Measurements from ENCODE around the gene PXK. TPM values are rescaled to one million over a fixed set of nuclear protein-coding genes. Genes with fewer than 3 reads are reported as not detected.
A peak's percentile ranks its signal among the peaks of the same experiment; 100 is the strongest.
"Not testable (repeated sequence)": the region's sequence is repeated elsewhere in the genome, so short reads cannot be mapped to it uniquely, and the experiment has no call there.

PXK gene
- polyA plus RNA-seq, 2 donors = 3.2 to 6.0 TPM

DNA sequence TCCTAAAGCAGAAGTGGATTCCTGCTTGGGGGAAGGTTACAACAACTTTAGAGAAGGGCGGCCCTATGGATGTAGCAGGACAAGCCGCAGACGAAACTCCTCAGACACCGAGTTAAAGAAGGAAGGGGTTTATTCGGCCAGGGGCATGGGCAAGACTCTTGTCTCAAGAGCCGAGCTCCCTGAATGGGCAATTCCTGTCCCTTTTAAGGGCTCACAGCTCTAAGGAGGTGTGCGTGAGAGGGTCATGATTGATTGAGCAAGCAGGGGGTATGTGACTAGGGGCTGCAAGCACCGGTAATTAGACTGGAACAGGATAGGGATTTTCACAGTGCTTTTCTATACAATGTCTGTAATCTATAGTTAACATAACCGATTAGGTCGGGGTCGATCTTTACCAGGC lies 101.8 kb downstream of the PXK start:
- H3K27ac ChIP-seq (ENCODE audit: low read depth in 2 of 2, low read length in 1 of 2) = peak overlapping the region; percentile 21 to 63
- peaks cover 0 to 5% of the 10 kb centered on the region in 2 donors for H3K4me1 ChIP-seq (ENCODE audit: control insufficient read depth in 2 of 2, insufficient read depth in 2 of 2, low read length in 1 of 2)
- no peaks in the 10 kb centered on the region for H3K27me3 ChIP-seq (ENCODE audit: control insufficient read depth in 1 of 2, insufficient read depth in 2 of 2, low read length in 2 of 2)
- H3K4me3 ChIP-seq (ENCODE audit: low read depth in 1 of 2, low read length in 2 of 2) = no peak overlapping the region
- H3K9me3 ChIP-seq (ENCODE audit: control insufficient read depth in 2 of 2, insufficient read depth in 1 of 2, low read depth in 1 of 2, low read length in 1 of 2) = no peaks in the 10 kb centered on the region
- H3K36me3 ChIP-seq (ENCODE audit: control insufficient read depth in 2 of 2, insufficient read depth in 2 of 2, low read length in 1 of 2) = peaks cover 5 to 6% of the 10 kb centered on the region in 2 donors
- WGBS, 2 donors = 90% methylated on average over 11 of the region's 11 CpGs

DNA sequence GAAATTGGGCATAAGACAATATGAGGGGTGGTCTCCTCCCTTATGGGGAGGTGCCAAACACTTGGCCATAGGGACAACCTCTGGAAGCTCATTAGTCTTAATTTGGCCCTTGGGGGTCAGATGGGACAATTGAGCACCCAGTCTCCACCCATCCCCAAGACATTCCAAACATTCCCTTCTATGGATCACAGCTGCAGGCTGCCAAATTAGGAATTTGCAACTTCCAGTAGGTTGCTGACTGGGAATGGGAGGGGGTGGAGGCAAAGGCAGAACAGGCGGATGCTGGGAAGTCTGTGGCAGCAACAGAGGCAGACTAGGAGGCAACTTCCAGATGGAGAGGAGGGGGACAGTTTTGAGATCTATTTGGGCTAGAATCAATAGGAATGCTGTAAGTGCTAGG lies 102.3 kb downstream of the PXK start:
- H3K36me3 ChIP-seq (ENCODE audit: control insufficient read depth in 2 of 2, insufficient read depth in 2 of 2, low read length in 1 of 2) = peaks cover 3% of the 10 kb centered on the region in 2 donors
- peak overlapping the region; percentile 21 to 44 for H3K27ac ChIP-seq (ENCODE audit: low read depth in 2 of 2, low read length in 1 of 2)
- no peaks in the 10 kb centered on the region for H3K9me3 ChIP-seq (ENCODE audit: control insufficient read depth in 2 of 2, insufficient read depth in 1 of 2, low read depth in 1 of 2, low read length in 1 of 2)
- 54 to 64% methylated on average over 1 of the region's 1 CpG for WGBS, 2 donors
- H3K4me1 ChIP-seq (ENCODE audit: control insufficient read depth in 2 of 2, insufficient read depth in 2 of 2, low read length in 1 of 2) = peaks cover 0 to 5% of the 10 kb centered on the region in 2 donors
- no peaks in the 10 kb centered on the region for H3K27me3 ChIP-seq (ENCODE audit: control insufficient read depth in 1 of 2, insufficient read depth in 2 of 2, low read length in 2 of 2)
- no peak overlapping the region for H3K4me3 ChIP-seq (ENCODE audit: low read depth in 1 of 2, low read length in 2 of 2)

DNA sequence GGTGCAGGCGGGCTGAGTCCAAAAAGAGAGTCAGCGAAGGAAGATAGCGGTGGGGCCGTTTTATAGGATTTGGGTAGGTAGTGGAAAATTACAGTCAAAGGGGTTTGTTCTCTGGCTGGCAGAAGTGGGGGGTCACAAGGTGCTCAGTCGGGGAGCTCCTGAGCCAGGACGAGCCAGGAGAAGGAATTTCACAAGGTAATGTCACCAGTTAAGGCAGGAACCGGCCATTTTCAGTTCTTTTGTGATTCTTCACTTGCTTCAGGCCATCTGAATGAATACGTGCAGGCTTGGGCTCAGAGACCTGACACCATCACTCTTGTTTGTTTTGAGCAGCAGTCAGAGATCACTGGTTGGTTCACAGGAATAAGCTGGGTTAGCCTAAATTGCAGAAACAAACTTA lies 104.6 kb downstream of the PXK start:
- WGBS, 2 donors = 66 to 70% methylated on average over 8 of the region's 8 CpGs
- H3K27ac ChIP-seq (ENCODE audit: low read depth in 2 of 2, low read length in 1 of 2); H3K36me3 ChIP-seq (ENCODE audit: control insufficient read depth in 2 of 2, insufficient read depth in 2 of 2, low read length in 1 of 2); H3K9me3 ChIP-seq (ENCODE audit: control insufficient read depth in 2 of 2, insufficient read depth in 1 of 2, low read depth in 1 of 2, low read length in 1 of 2); H3K4me3 ChIP-seq (ENCODE audit: low read depth in 1 of 2, low read length in 2 of 2); H3K4me1 ChIP-seq (ENCODE audit: control insufficient read depth in 2 of 2, insufficient read depth in 2 of 2, low read length in 1 of 2); H3K27me3 ChIP-seq (ENCODE audit: control insufficient read depth in 1 of 2, insufficient read depth in 2 of 2, low read length in 2 of 2): not testable (repeated sequence)

DNA sequence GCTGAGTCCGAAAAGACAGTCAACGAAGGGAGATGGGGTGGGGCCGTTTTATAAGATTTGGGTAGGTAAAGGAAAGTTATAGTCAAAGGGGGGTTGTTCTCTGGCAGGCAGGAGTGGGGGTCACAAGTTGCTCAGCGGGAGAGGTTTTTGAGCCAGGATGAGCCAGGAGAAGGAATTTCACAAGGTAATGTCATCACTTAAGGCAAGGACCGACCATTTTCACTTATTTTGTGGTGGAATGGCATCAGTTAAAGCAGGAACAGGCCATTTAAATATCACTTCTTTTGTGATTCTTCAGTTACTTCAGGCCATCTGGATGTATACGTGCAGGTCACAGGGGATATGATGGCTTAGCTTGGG lies 108.3 kb downstream of the PXK start:
- H3K9me3 ChIP-seq (ENCODE audit: control insufficient read depth in 2 of 2, insufficient read depth in 1 of 2, low read depth in 1 of 2, low read length in 1 of 2); H3K27ac ChIP-seq (ENCODE audit: low read depth in 2 of 2, low read length in 1 of 2); H3K27me3 ChIP-seq (ENCODE audit: control insufficient read depth in 1 of 2, insufficient read depth in 2 of 2, low read length in 2 of 2); H3K36me3 ChIP-seq (ENCODE audit: control insufficient read depth in 2 of 2, insufficient read depth in 2 of 2, low read length in 1 of 2); H3K4me1 ChIP-seq (ENCODE audit: control insufficient read depth in 2 of 2, insufficient read depth in 2 of 2, low read length in 1 of 2); H3K4me3 ChIP-seq (ENCODE audit: low read depth in 1 of 2, low read length in 2 of 2): not testable (repeated sequence)
- 81 to 85% methylated on average over 6 of the region's 6 CpGs for WGBS, 2 donors

DNA sequence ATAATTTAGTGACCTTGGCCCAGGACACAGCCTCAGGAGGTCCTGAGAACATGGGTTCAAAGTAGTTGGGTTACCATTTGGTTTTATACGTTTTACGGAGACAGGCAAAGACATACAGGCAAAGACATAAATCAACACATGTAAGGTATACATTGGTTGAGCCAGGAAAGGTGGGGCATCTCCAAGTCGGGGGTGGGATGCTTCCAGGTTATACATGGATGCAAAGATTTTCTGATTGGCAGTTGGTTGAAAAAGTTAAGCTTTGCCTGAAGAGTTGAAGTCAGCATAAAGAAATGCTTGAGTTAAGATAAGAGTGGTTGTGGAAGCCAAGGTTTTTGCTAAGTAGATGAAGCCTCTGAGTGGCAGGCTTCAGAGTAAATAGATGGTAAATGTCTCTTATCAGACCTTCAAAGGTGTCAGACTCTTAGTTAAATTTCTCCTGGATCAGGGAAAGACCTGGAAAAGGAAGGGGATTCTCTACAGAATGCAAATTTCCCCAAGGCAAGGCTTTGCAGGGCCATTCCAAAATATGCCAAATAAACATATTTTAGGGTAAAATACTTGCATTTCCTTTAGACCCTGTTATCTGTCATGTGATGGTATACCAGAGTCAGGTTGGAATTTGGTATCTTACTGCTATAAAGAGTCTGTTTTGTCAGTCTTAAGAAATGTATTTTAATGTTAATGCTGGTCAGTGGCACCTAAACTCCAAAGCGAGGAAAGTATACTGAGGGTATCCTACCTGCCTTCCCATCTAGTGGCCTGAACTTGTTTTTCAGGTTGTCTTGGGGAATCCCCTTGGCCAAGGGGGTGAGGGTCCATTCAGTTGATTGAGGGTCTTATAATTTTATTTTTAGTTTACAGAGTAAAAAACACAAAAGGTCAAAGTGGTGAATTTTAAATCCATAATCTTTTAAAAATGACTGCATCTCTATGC lies 109.1 kb downstream of the PXK start:
- Histone ChIP-seq H3K36me3 (ENCODE audit: control insufficient read depth in 2 of 2, insufficient read depth in 2 of 2, low read length in 1 of 2) (no peaks in the 10 kb centered on the region), H3K4me3 (ENCODE audit: low read depth in 1 of 2, low read length in 2 of 2) (no peak overlapping the region), H3K4me1 (ENCODE audit: control insufficient read depth in 2 of 2, insufficient read depth in 2 of 2, low read length in 1 of 2) (no peaks in the 10 kb centered on the region), H3K9me3 (ENCODE audit: control insufficient read depth in 2 of 2, insufficient read depth in 1 of 2, low read depth in 1 of 2, low read length in 1 of 2) (no peaks in the 10 kb centered on the region), H3K27ac (ENCODE audit: low read depth in 2 of 2, low read length in 1 of 2) (no peak overlapping the region), H3K27me3 (ENCODE audit: control insufficient read depth in 1 of 2, insufficient read depth in 2 of 2, low read length in 2 of 2) (no peaks in the 10 kb centered on the region)
- WGBS, 2 donors = 69 to 73% methylated on average over 4 of the region's 4 CpGs

DNA sequence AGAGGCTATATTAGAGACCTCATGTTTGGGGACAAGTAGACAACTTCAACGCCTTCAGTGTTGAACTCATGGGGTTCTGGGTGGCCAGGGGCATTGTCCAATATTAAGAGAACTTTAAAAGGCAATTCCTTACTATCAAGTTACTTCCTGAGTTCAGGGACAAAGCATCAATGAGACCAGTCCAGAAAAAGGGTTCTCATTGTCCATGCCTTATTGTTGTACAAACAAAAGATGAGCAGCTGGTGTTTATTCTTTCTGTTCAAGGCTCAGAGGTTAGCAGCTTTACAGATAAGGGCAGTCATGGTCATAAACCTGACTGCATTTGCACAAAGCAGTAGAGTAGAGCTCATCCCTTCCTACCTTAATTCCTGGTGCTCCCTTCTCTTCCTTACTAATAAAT lies 119.5 kb downstream of the PXK start:
- Histone ChIP-seq H3K36me3 (ENCODE audit: control insufficient read depth in 2 of 2, insufficient read depth in 2 of 2, low read length in 1 of 2) (no peaks in the 10 kb centered on the region), H3K27me3 (ENCODE audit: control insufficient read depth in 1 of 2, insufficient read depth in 2 of 2, low read length in 2 of 2) (no peaks in the 10 kb centered on the region), H3K4me3 (ENCODE audit: low read depth in 1 of 2, low read length in 2 of 2) (no peak overlapping the region), H3K4me1 (ENCODE audit: control insufficient read depth in 2 of 2, insufficient read depth in 2 of 2, low read length in 1 of 2) (no peaks in the 10 kb centered on the region), H3K27ac (ENCODE audit: low read depth in 2 of 2, low read length in 1 of 2) (no peak overlapping the region), H3K9me3 (ENCODE audit: control insufficient read depth in 2 of 2, insufficient read depth in 1 of 2, low read depth in 1 of 2, low read length in 1 of 2) (peaks cover 0 to 2% of the 10 kb centered on the region in 2 donors)
- WGBS, 2 donors = 58 to 75% methylated on average over 1 of the region's 1 CpG

DNA sequence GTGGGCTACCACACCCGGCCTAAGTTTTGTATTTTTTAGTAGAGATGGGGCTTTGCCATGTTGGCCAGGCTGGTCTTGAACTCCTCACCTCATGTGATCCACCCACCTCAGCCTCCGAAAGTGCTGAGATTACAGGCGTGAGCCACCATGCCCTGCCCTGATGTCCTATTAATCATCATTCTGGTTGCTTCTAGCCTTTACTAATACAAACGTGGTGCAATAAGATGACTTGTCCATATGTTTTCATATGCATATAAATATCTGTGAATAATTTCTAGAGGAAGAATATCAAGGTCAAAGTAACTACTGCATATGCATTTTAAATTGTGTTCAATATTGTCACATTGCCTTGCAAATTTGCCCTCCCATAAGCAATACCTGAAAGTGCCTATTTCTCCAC lies 126.5 kb downstream of the PXK start:
- no peak overlapping the region for H3K4me3 ChIP-seq (ENCODE audit: low read depth in 1 of 2, low read length in 2 of 2)
- H3K4me1 ChIP-seq (ENCODE audit: control insufficient read depth in 2 of 2, insufficient read depth in 2 of 2, low read length in 1 of 2) = no peaks in the 10 kb centered on the region
- 64 to 73% methylated on average over 4 of the region's 4 CpGs for WGBS, 2 donors
- no peak overlapping the region for H3K27ac ChIP-seq (ENCODE audit: low read depth in 2 of 2, low read length in 1 of 2)
- no peaks in the 10 kb centered on the region for H3K9me3 ChIP-seq (ENCODE audit: control insufficient read depth in 2 of 2, insufficient read depth in 1 of 2, low read depth in 1 of 2, low read length in 1 of 2)
- H3K27me3 ChIP-seq (ENCODE audit: control insufficient read depth in 1 of 2, insufficient read depth in 2 of 2, low read length in 2 of 2) = no peaks in the 10 kb centered on the region
- no peaks in the 10 kb centered on the region for H3K36me3 ChIP-seq (ENCODE audit: control insufficient read depth in 2 of 2, insufficient read depth in 2 of 2, low read length in 1 of 2)

DNA sequence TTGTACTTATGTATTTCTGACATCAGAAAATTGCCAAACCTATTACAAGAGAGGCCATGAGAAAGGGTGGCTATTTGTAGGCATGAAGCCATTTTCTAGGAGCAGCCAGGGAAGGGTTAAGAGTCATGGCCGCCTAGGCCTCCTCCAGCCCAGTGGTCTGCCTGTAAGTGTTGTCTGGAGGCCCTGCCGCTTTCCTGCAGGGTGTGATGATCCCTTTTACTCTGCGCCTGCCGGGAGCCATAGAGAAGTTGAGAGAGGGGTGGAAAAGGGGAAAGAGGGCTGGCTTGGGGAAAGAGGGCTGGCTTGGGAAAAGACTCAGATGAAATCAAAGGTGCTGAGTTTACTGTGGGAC lies 130.1 kb downstream of the PXK start:
- 78 to 79% methylated on average over 4 of the region's 4 CpGs for WGBS, 2 donors
- Histone ChIP-seq H3K27me3 (ENCODE audit: control insufficient read depth in 1 of 2, insufficient read depth in 2 of 2, low read length in 2 of 2) (no peaks in the 10 kb centered on the region), H3K27ac (ENCODE audit: low read depth in 2 of 2, low read length in 1 of 2) (no peak overlapping the region), H3K4me1 (ENCODE audit: control insufficient read depth in 2 of 2, insufficient read depth in 2 of 2, low read length in 1 of 2) (no peaks in the 10 kb centered on the region), H3K4me3 (ENCODE audit: low read depth in 1 of 2, low read length in 2 of 2) (no peak overlapping the region), H3K36me3 (ENCODE audit: control insufficient read depth in 2 of 2, insufficient read depth in 2 of 2, low read length in 1 of 2) (no peaks in the 10 kb centered on the region), H3K9me3 (ENCODE audit: control insufficient read depth in 2 of 2, insufficient read depth in 1 of 2, low read depth in 1 of 2, low read length in 1 of 2) (no peaks in the 10 kb centered on the region)

DNA sequence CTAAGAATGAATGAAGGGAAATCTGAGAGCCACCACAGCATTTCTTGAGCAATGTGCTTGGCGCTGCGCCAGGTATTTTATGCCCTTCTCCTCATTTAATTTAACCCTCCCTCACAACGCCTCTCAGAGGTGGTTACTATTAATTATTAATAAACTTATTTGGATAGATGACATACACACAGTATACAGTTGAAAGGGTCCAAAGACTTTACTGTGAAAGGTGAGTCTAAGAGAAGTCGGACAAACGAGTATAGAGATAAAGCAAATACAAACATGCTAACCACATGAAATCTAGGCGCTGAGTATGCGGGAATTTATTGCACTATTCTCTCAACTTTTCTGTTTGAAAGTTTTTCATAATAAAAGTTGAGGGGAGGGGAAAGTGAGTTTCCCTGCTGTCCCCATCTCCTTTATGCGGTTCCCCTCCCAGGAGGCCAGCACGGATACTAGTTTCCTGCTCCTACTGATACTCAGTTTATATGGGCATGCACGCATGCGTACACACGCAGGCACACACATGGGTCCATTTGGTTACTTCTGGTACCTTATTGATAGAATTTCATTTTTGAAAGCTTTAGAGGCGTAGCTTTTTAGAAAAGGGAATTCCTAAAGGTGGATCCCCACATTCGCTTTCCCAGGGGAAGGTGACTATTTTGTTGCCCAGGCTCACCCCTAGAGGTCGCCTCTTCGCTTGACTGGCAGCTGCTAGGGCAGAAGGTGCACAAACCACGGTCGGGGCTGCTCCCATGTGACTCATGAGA lies 130.7 kb downstream of the PXK start:
- H3K4me3 ChIP-seq (ENCODE audit: low read depth in 1 of 2, low read length in 2 of 2) = no peak overlapping the region
- H3K27ac ChIP-seq (ENCODE audit: low read depth in 2 of 2, low read length in 1 of 2) = peak overlapping the region in 1 of 2 donors; percentile 60
- WGBS, 2 donors = 19 to 27% methylated on average over 18 of the region's 18 CpGs
- H3K9me3 ChIP-seq (ENCODE audit: control insufficient read depth in 2 of 2, insufficient read depth in 1 of 2, low read depth in 1 of 2, low read length in 1 of 2) = no peaks in the 10 kb centered on the region
- no peaks in the 10 kb centered on the region for H3K27me3 ChIP-seq (ENCODE audit: control insufficient read depth in 1 of 2, insufficient read depth in 2 of 2, low read length in 2 of 2)
- no peaks in the 10 kb centered on the region for H3K36me3 ChIP-seq (ENCODE audit: control insufficient read depth in 2 of 2, insufficient read depth in 2 of 2, low read length in 1 of 2)
- H3K4me1 ChIP-seq (ENCODE audit: control insufficient read depth in 2 of 2, insufficient read depth in 2 of 2, low read length in 1 of 2) = no peaks in the 10 kb centered on the region

DNA sequence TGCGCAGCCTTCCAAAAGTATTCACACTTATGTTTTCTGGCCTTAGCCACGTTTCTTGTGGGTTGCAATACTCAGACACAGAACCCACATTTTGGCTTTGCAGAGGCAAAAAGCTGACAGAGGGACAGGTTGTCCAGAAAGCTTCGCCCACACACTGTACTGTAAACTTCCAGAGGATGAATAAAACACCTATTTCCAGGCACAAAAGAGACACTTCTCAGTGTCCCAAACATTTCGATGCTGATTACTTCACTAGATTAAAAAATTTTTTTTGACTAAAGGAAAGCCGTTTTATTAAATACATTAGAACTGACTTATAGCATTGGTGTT lies 131.2 kb downstream of the PXK start:
- H3K9me3 ChIP-seq (ENCODE audit: control insufficient read depth in 2 of 2, insufficient read depth in 1 of 2, low read depth in 1 of 2, low read length in 1 of 2) = no peaks in the 10 kb centered on the region
- WGBS, 2 donors = 29 to 35% methylated on average over 5 of the region's 5 CpGs
- no peak overlapping the region for H3K4me3 ChIP-seq (ENCODE audit: low read depth in 1 of 2, low read length in 2 of 2)
- H3K27me3 ChIP-seq (ENCODE audit: control insufficient read depth in 1 of 2, insufficient read depth in 2 of 2, low read length in 2 of 2) = no peaks in the 10 kb centered on the region
- H3K4me1 ChIP-seq (ENCODE audit: control insufficient read depth in 2 of 2, insufficient read depth in 2 of 2, low read length in 1 of 2) = no peaks in the 10 kb centered on the region
- no peak overlapping the region for H3K27ac ChIP-seq (ENCODE audit: low read depth in 2 of 2, low read length in 1 of 2)
- no peaks in the 10 kb centered on the region for H3K36me3 ChIP-seq (ENCODE audit: control insufficient read depth in 2 of 2, insufficient read depth in 2 of 2, low read length in 1 of 2)

All from esophagus (tissue), 2 donors.